ENCODE data around the gene BPIFA1.

- no peak for TF ChIP-seq CTCF (IDR thresholded peaks at IDR 0.05)
- TF ChIP-seq SMAD3 (CRISPR knock-in tag; IDR thresholded peaks at IDR 0.05; ENCODE audit: borderline replicate concordance), result no peak
- TF ChIP-seq, protein P1, sequence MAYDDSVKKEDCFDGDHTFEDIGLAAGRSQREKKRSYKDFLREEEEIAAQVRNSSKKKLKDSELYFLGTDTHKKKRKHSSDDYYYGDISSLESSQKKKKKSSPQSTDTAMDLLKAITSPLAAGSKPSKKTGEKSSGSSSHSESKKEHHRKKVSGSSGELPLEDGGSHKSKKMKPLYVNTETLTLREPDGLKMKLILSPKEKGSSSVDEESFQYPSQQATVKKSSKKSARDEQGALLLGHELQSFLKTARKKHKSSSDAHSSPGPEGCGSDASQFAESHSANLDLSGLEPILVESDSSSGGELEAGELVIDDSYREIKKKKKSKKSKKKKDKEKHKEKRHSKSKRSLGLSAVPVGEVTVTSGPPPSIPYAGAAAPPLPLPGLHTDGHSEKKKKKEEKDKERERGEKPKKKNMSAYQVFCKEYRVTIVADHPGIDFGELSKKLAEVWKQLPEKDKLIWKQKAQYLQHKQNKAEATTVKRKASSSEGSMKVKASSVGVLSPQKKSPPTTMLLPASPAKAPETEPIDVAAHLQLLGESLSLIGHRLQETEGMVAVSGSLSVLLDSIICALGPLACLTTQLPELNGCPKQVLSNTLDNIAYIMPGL (CRISPR knock-in tag; IDR thresholded peaks at IDR 0.05), result no peak
- TF ChIP-seq ELF4 (CRISPR knock-in tag; IDR thresholded peaks at IDR 0.05; ENCODE audit: low read depth), result no peak
Observed at GRCh38 chr20:33229843-33230242, 6.0 kb upstream of the BPIFA1 start.
